HEK293 (cell line): Measurements from ENCODE around the gene TAAR5.

Experiments used
- ZNF19 ChIP-seq: fragments of 450-650 bp; formaldehyde crosslinking; IDR thresholded peaks from 2 replicates; pipeline ENCODE4; 2016; ENCODE audit warnings: missing biosample characterization, missing genetic modification characterization, low read depth
- ZNF302 ChIP-seq: fragments of 450-650 bp; formaldehyde crosslinking; IDR thresholded peaks from 2 replicates; pipeline ENCODE4 v1.5.1; 2016; ENCODE audit warnings: missing biosample characterization, missing genetic modification characterization, low read depth

DNA sequence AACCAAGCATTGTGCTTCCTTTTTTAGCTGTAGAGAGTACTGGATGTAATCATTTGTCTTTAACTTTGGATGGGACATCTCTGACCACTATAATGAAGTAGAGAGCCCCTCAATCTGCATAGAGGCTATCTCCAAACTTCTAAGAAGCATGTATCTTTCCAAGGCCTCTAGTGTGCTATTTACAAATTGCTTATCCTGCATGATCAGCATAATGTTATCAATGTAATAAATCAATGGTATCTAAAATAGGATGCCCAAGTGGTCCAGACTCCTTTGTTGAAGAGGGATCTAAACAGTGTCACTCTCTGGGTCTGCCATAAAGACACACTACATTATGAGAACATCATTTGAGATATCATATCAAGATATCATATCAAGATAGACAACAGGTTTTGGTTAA is 44.7 kb downstream of the TAAR5 start:
- TF ChIP-seq ZNF302 (tag by site-specific recombination): no peak
- no peak for TF ChIP-seq ZNF19
